Right renal pelvis (tissue), 4 donors: ENCODE results near the gene CPVL. TPM values are rescaled to one million over a fixed set of nuclear protein-coding genes. Genes with fewer than 3 reads are reported as not detected.
A peak's percentile ranks its signal among the peaks of the same experiment; 100 is the strongest.

ENCODE experiments used
- DNase-seq, 4 donors: peaks; one replicate each; pipeline ENCODE4 v3.0.0-alpha.2; 2013; ENCODE audit warnings: low read depth in 4 of 4, low spot score in 3 of 4, missing footprints in 1 of 4
- polyA plus RNA-seq, 4 donors: library from polyadenylated mRNA; unstranded; fragments of 120-200 nt; gene quantifications; one replicate each; pipeline ENCODE4 v1.2.1, GENCODE V29; 2013; ENCODE audit not compliant: insufficient read length in 4 of 4

Gene CPVL
- polyA plus RNA-seq, 4 donors: 50.6 to 78.7 (median 72.5) TPM

GRCh38 chr7:29013082-29013695, 133.1 kb downstream of the CPVL start:
- no peak for DNase-seq

DNA sequence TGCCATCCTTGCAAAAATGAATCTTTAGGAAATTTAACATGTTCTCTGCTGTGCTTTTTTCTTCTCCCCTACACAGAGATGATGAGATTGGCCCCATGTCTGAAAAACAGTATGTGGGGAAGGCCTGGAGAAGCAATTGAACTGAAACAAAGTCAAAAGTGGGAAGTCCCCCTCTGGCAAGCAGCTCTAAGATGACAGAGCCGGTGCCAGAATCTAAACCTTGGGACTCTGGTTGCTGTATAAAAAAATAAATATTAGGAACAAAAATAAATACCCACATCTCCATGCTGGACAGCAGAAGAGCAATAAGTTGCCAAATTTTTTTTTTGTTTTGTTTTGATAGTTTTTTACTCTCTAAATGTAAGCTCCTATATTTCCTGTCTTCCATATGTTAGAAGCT, 136.4 kb downstream of the CPVL start:
- DNase-seq: no peak

DNA sequence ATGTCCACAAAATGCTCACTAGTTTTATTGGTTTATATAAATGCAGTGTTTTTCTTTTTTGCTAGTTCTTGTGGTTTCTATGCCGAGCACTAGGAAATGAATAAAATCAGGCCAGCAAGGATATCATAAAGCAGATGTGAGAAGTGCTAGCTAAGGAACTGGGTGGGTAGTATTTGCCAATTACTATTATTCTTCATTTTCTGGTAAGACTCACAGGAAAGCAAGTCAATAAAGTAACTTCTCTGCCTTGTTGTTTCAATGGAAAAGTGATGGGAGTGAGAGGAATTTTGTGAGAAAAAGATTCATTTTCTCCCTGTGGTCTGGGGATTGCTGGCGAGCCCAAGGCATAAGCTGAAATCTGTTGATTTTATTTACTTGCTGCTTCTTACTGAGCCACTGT, 137.7 kb downstream of the CPVL start:
- no peak for DNase-seq

- DNase-seq: no peak
Measured at GRCh38 chr7:29007127-29007526, 139.2 kb downstream of the CPVL start.

GRCh38 chr7:29005829-29006228, 140.5 kb downstream of the CPVL start:
- DNase-seq: no peak

DNA sequence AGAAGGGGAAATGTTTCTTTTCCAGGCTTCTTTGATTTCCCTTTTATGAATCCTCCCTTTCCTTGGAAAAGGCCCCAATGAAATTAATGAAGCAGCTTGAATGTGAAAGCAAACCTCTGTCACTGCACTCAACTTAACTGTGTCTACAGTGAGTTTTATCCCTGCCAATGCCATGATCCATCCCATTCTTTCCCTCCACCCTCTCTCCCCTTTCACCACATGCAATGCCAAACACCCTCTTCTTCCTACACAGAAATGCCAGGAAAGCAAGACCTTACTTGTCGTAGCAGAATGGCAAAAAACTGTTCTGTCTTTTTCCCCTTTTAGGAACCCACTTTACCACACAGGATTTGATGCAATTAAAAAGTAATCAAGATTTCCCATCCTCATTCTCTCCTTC, 140.9 kb downstream of the CPVL start:
- no peak for DNase-seq

GRCh38 chr7:29003703-29004102, 142.6 kb downstream of the CPVL start:
- DNase-seq: no peak

GRCh38 chr7:29000717-29001076, 145.6 kb downstream of the CPVL start:
- no peak for DNase-seq

DNA sequence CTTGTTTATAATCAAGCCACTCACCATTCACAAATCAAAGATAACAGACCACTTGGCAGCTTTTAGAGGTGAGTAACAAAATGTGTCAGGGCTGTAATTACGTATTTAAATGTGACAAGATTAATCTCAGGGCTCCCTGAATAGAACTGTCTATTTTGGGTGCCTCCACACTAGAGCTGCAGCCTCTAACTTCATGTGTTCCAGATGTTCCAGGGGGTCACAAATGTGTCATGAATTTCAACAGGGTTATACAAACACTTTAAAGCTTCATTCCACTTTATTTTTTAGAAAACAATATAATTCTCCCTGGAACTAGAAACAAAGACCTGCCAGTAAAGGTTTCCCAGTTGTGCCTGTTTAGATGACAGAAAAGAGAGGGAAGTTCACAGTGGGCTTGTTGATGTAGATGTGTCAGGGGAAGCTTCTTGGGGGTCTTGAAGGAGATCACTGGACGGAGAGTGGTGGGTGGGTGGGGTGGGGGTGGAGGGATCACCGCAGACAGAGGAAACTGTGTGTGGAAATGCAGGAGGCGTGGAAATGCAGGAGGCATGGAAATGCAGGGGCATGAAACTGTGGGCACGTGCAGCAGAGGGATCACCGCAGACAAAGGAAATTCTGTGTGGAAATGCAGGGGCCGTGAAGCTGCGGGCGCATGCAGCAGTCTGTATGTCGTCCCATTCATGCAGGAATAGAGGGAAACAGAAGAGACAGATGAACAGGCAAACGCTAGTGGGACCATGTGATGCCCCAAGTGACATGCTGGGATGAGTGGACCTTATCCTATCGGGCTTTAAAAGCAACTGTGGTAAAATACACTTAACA, 146.2 kb downstream of the CPVL start:
- DNase-seq: no peak

DNA sequence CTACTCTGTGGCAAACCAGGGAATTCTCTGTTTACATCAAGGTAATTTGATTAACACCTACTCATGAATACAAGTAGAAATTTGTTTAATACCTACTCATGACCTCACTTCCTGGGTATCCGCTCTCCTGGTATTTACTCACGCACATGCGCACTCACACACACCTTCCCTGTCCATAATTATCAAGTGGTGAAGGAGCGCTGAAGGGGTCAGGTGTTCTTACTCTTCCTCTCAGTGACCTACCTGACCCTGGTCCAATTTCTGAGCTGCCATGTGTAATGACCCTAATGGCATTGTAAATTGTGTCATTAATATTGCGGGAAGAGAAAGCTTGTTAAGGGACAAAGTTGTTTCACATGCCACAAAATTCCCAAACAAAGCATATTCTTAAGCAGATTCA, 146.9 kb downstream of the CPVL start:
- no peak for DNase-seq

GRCh38 chr7:28998105-28998504, 148.2 kb downstream of the CPVL start:
- peak in 1 of 4 donors; percentile 56 for DNase-seq

GRCh38 chr7:28996836-28997235, 149.5 kb downstream of the CPVL start:
- DNase-seq: no peak

DNA sequence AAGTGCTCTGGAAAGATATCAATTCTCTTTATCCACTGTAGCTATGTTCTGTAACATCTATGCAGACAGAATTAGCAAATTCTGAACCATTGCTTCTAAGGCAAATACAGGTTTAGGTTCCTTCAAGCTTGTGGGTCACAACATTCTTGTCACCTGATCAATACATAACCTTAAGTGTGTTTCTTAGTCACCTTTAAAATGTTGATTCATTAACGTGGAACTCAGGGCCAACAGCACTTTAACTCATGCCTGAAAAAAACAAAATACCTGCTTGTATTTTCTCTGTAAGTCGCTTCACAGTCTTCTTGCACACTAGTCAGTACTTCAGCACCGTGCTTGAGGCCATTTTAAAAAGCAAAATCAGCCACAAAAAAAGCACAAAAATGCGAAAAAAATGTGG, 153.0 kb downstream of the CPVL start:
- no peak for DNase-seq

DNA sequence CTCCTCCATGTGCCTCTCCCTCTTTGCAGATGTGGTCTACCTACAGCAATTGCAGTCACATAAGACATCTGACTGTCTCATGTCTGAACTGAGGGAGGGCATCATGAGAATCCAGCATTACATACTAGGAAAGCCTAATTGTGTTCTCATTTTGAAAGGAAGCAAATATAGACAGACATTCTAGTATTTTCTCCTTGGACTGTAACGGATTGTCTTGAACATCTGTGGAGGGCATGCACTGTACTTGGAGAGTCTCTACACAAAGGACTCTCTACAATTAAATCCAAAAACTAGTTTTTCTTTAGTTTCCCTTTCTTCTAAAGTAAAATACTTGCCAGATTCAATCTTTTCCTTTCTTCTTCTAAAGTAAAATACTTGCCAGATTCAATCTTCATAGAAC, 153.5 kb downstream of the CPVL start:
- no peak for DNase-seq

DNA sequence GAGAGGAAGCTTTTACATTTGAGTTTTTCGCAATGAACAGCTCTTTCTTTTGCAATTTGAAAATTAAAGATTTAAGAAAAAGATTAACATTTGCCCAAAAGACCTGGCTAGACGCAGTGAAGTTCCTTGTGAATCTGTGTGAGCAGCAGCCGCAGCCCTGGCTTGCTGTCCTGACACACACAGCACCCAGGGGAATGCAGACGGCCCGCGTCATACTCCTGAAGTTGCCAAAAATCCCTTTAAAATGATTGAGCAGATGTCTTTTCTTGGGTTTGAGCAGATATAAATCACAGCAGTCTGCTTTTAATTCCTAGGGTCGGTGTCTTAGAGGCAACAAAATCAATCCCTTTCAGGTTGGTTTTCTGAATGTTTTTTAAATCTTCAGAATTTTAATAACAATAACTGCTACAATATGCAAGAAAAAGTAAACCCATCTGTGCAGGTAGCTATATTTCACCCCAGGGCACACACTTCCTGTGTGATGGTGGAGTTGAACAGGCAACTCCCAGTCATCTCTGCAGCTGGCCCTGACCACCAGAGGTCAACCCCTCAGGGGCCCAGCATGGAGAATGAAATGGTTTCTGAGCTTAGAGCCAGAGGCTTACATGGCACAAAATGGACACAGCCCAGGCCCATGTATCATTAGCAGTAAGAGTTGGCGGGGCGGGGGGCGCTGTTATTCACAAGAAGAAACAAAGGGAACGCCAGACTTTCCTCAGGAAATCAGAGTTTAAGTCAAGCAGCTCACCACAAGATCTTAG, 156.0 kb downstream of the CPVL start:
- no peak for DNase-seq

GRCh38 chr7:28989211-28989980, 156.9 kb downstream of the CPVL start:
- no peak for DNase-seq

GRCh38 chr7:28988810-28989209, 157.5 kb downstream of the CPVL start:
- no peak for DNase-seq

DNA sequence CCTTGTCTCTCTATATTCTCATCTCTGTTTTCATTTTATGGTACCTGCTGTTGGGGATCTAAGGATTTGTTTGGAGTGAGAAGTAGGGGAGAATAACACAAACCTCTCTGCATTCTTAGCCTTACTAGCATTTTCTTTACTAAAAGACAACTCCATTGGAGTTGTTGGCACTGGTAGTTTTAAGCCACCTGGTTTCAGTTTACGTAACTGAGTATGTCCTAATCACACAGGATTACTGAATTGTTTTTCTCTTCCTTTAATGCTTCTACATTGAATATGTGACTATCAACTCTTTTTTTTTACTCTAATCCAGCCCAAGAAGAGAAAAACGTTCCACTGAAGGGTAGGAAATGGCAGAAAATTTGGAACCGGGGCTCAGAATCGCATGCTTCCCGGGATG, 158.2 kb downstream of the CPVL start:
- DNase-seq: no peak

- DNase-seq: no peak
Measured at GRCh38 chr7:28986765-28987110, 159.6 kb downstream of the CPVL start.

DNA sequence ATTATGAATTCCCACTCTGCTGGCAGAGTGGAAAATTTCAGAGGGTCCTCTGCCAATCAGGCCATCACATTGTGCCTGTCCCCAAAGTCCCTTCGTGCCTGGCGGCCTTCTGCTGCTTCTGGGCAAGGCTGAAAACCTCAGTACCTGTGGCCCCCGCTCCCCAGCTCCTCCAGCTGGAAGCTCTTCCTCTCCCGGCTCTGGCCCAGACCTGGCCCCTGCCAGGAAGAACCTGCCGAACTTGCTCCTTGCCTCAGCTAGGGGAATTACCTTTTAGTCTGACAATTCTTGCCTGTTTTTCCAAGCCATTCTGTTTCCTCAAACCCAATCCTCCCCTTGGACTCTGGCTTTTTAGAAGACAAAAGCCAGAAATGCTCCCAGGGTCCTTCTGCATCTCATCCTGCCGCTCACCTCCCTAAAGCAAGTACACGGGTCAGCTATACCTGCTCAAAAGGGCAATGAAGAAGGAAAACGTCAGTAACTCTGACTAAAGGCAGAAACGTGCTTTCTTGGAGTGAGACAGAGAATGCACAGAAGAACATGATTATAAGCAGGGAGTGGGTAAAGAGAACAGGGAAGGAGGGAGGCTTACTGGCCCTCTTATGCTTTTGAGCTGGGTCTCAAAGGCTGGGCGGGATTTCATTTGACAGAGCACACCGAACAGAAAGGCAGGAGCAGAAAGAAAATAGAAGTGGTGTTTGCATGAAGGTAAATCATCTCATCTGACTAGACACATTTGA, 160.1 kb downstream of the CPVL start:
- DNase-seq: no peak
